ENCODE data around the gene FAAP20. TPM values are rescaled to one million over a fixed set of nuclear protein-coding genes. Genes with fewer than 3 reads are reported as not detected.

Gene FAAP20
- total and polyA plus RNA-seq, 9 of the 15 experiments (the other 6 are each of a cell fraction or from before 2014, with no cell fraction given): 0.58 to 143 (median 9.9) TPM

- TF ChIP-seq SIN3A (IDR thresholded peaks at IDR 0.05; ENCODE audit: borderline replicate concordance in 2 of 2, control insufficient read depth in 1 of 2, low read depth in 2 of 2, low read length in 2 of 2): peak in 1 of 2 experiments; percentile 39; a peak in 1 of 4 replicates
- no peak; the same call in 1 of the 2 replicates for TF ChIP-seq EP300 (IDR thresholded peaks at IDR 0.05; ENCODE audit: low read length)
- TF ChIP-seq RREB1 (CRISPR knock-in tag; IDR thresholded peaks at IDR 0.05): no peak
- TF ChIP-seq CHD1 (IDR thresholded peaks at IDR 0.05; ENCODE audit: low read length): no peak
- peak; percentile 43; the same call in 1 of the 2 replicates for TF ChIP-seq DEAF1 (CRISPR knock-in tag; IDR thresholded peaks at IDR 0.05)
- no peak for TF ChIP-seq CHD4 (IDR thresholded peaks at IDR 0.05; ENCODE audit: insufficient read depth, insufficient replicate concordance, low read depth, low read length, poor library complexity, severe bottlenecking)
- TF ChIP-seq ZBTB8A (IDR thresholded peaks at IDR 0.05; ENCODE audit: partially characterized antibody): no peak
- TF ChIP-seq ID3 (CRISPR knock-in tag; IDR thresholded peaks at IDR 0.05): no peak
- peak; percentile 76; the same call in 1 of the 2 replicates for TF ChIP-seq ID3 (tag; IDR thresholded peaks at IDR 0.05)
- no peak for TF ChIP-seq MTF1 (CRISPR knock-in tag; IDR thresholded peaks at IDR 0.05; ENCODE audit: borderline replicate concordance)
- peak; percentile 25; the same call in 1 of the 2 replicates for TF ChIP-seq NR2C1 (IDR thresholded peaks at IDR 0.05)
- TF ChIP-seq NR2C1 (tag; IDR thresholded peaks at IDR 0.05): peak; percentile 82
These were observed 18.7 kb downstream of the FAAP20 start (continued) for GRCh38 chr1:2175681-2176454.
